GM19468 (cell line): ENCODE results near the gene MARCHF2.

Experiments used
- ATAC-seq: cut with Tn5 transposase; IDR thresholded peaks from one replicate; pipeline ENCODE4 v1.9.1; 2021; ENCODE audit warnings: mild to moderate bottlenecking, moderate library complexity, moderate number of reproducible peaks; ENCODE audit not compliant: unreplicated experiment; ENCODE audit errors: extremely low read depth

Gene MARCHF2

DNA sequence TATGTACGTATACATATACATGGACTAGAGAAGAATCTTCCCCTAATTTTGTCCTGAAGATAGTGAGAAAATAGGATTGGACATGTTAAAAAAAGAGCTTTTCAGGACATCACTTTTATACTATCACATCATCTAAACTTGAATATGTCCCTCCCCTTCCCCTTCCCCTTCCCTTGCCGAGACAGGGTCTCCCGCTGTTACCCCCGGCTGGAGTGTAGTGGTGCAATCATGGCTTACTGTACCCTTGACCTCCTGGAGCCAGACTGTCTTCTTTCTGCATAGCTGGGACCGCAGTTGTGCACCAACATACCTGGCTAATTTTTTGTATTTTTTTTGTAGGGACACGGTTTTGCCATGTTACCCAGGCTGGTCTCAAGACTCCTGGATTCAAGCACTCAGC is 38.3 kb downstream of the MARCHF2 start:
- ATAC-seq: no peak

GRCh38 chr19:8451885-8452284 is 38.8 kb downstream of the MARCHF2 start:
- ATAC-seq: no peak

GRCh38 chr19:8452446-8453123 is 39.5 kb downstream of the MARCHF2 start:
- no peak for ATAC-seq

DNA sequence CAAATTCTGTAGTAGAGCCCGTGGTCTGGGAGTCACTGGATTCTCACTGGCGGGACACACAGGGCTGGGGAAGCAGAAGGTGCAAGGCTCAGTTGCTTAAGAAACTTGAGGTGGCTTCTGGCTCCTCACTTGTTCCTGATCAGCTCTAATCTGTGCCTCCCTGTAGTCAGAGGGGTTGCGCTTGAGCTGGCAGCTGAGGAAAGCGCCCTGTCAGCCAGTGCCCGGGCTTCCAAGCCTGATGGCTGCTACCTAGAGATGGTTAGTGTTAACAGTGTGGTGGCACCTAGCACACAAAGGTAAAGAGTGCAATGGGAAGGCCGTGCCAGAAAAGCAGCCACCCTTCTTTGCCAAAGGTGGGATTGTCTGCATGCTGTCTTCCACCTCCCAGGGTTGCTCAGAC is 40.5 kb downstream of the MARCHF2 start:
- ATAC-seq: no peak

DNA sequence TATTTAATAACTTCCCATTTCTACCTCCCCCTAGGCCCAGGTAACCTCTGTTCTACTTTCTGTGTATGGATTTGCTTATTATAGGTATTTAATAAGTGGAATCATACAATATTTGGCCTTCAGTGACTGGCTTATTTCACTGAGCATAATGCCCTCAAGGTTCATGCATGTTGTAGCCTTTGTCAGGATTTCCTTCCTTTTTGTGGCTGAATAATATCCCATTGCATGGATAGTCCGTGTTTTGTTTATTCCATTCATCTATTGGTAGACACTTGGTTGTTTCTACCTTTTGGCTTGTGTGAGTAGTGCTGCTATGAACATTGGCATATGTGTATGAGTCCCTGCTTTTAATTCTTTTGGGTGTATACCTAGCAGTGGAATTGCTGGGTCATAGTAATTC is 41.1 kb downstream of the MARCHF2 start:
- no peak for ATAC-seq

- no peak for ATAC-seq
Measured at GRCh38 chr19:8455018-8455417, 41.9 kb downstream of the MARCHF2 start.

DNA sequence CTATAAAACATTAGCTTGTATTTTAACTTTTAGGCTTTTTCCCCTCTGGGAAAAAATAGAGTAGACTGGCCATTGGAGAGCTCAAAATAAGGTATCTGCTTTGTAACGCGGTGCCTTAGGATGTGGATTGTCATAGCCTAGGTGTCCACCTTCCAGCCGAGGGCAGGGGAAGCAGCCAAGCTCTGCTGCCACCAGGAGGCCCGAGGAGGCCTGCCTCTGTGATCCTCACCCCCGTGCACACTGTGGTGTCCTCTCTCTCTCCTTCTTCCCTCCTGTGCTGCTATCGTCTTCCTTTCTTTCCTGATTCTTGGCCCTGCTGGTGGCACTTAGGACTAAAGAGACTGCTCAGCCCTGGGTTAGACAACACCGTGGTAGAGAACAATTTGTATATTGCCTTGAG is 43.0 kb downstream of the MARCHF2 start:
- ATAC-seq: no peak

DNA sequence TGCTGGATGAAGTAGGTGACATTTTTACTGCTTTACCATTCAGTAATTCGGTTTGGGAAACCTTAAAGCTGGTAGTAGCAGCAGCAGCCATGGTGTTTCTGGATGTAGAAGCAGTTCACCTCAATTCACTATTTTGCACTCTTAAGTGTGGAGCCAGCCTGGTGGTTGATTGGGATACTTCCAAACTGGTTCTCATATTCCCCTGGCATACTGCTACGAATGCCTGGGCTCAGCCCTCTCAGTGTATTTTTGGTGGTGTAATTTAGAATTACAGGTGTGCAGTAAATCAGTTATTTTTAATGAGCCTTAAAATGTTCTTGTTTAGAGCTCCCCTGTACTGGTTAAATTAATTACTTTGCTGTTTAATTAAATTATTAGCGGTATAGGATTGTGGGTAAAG is 44.1 kb downstream of the MARCHF2 start:
- ATAC-seq: no peak

DNA sequence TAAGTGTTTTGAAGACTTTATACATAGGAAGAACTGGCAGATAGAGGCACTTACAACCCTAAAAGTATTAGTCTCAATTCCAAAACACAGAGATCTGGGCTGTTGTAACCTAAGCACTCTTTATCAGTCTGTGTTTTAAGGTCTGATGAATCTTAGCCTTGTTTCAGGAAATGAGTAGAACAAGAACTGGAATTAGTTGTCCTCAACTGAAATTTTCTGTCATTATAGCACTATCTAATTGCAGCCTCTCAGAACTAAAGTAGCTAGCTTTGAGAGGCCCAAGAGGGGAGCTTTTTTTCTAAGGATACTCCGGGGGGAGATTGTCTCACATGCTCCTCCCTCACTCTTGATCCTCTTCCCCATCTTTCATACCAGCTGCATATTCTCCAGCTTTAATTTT is 44.7 kb downstream of the MARCHF2 start:
- ATAC-seq: no peak

DNA sequence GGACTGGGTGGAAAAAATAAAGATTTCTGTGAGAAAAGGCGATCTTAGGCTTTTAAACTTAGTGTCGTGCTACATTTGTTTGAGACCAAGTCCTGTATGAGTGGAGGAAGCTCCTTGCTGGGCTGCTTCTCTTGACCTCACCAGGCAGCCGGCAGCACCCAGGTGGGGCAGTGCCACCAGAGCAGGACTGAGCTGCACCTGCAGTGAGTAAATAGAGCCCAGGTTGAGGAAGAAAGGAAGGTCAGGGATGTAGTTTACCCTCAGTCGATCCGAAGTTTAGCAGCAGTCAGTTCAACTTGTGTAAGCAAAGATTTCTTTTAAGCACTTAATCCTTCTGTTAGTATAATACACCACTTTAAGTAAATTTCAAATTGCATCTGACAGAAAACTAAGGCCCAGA is 45.3 kb downstream of the MARCHF2 start:
- ATAC-seq: no peak

- no peak for ATAC-seq
Measured at GRCh38 chr19:8459095-8459494, 46.0 kb downstream of the MARCHF2 start.

GRCh38 chr19:8459520-8460270 is 46.6 kb downstream of the MARCHF2 start:
- ATAC-seq: no peak

GRCh38 chr19:8460516-8461298 is 47.6 kb downstream of the MARCHF2 start:
- no peak for ATAC-seq

- no peak for ATAC-seq
Measured at GRCh38 chr19:8461376-8461775, 48.3 kb downstream of the MARCHF2 start.

DNA sequence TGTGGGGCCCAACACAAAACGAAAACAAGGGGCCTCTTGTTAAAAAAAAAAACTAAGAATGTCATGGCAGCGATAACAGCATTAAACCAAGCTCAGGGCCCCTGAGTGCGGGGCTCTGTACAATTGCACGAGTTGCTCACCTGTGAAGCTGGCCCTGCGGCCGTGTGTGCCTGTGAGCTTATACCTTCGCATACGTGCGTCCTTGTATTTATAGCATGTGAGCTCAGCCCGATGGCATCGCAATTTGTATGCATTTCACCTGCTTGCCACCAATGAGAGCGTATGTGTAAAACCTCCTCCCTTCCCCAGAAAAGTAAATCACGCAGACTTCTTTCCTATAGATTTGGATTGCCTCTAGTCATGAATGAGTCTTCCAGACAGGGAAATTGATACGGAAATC is 48.8 kb downstream of the MARCHF2 start:
- no peak for ATAC-seq

GRCh38 chr19:8462571-8462970 is 49.5 kb downstream of the MARCHF2 start:
- no peak for ATAC-seq

DNA sequence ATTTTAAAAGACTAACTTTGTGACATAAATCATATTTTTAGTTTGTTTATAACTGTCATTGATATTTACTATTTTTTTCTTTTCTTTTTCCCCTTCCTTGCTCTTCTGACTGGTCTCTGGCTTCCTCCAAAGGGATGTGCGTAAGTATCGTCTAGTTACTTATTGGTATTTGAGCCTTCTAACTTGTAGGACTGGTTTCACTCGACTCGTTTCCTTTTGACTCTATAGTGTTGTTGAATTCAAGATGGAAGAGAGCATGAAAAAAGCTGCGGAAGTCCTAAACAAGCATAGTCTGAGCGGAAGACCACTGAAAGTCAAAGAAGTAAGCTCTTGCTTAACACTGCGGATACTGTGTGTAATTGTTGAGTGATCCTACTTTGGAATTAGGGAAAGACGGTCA is 50.3 kb downstream of the MARCHF2 start:
- no peak for ATAC-seq

GRCh38 chr19:8466018-8466417 is 52.9 kb downstream of the MARCHF2 start:
- no peak for ATAC-seq

GRCh38 chr19:8468124-8468523 is 55.0 kb downstream of the MARCHF2 start:
- no peak for ATAC-seq

DNA sequence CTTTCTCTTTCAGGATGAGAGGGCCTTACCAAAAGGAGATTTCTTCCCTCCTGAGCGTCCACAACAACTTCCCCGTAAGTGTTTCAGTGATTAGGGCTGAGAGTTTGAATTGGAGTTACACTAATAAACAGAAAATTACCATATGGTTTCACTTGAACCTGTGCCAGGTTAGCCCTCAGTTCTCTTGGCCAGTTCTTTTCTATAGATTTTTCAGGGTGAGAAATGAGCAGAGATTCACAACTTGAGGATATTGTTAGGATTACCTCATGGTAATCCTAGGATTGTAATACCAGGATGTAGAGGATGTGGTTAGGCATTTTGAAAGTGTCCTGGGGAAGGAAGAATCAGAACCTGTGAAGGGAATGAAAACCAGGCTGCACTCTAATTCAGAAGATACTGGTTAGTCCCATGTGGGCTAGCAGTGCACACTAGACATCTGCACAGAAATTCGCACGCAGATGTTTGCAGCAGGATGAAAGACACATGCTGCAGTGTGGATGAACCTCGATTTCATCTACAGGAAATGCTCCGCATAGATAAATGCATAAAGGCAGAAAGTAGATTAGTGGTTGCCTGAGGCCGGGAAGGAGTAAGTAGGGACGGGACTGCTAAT is 55.8 kb downstream of the MARCHF2 start:
- ATAC-seq: no peak
